ENCODE data around the gene PSMC1.

PSMC1 gene

GRCh38 chr14:90302529-90303303 is 46.4 kb downstream of the PSMC1 start:
- no peak for DNase-seq

- no peak for DNase-seq
These were observed 47.1 kb downstream of the PSMC1 start for GRCh38 chr14:90303473-90303872.

GRCh38 chr14:90304502-90304901 is 48.1 kb downstream of the PSMC1 start:
- DNase-seq, result no peak

- DNase-seq, result no peak
These were observed 48.8 kb downstream of the PSMC1 start for GRCh38 chr14:90305176-90305601.

- no peak for DNase-seq
These were observed 52.2 kb downstream of the PSMC1 start for GRCh38 chr14:90308561-90308960.

GRCh38 chr14:90317286-90317685 is 60.9 kb downstream of the PSMC1 start:
- DNase-seq, result no peak

- DNase-seq, result no peak
These were observed 61.7 kb downstream of the PSMC1 start for GRCh38 chr14:90318016-90318415.

- no peak for DNase-seq
These were observed 62.8 kb downstream of the PSMC1 start for GRCh38 chr14:90319173-90319572.

- no peak for DNase-seq
These were observed 63.5 kb downstream of the PSMC1 start for GRCh38 chr14:90319634-90320541.

GRCh38 chr14:90321891-90322290 is 65.5 kb downstream of the PSMC1 start:
- no peak for DNase-seq
